Activated CD4-positive, alpha-beta memory T cell treated with anti-CD3 and anti-CD28 coated beads, Interleukin-2, amount 10 ng/mL, durations not matched to agents 7 days and 5 days (primary cell): ENCODE data around the gene PANX1. TPM values are rescaled to one million over a fixed set of nuclear protein-coding genes. Genes with fewer than 3 reads are reported as not detected.
"Not testable (repeated sequence)": the region's sequence is repeated elsewhere in the genome, so short reads cannot be mapped to it uniquely, and the experiment has no call there.

Experiments
- CTCF ChIA-PET: fragments of 350-600 bp; sonication (Branson Sonifier 250); formaldehyde crosslinking; loops from one replicate; lab custom pipeline; 2021; ENCODE audit warnings: antibody characterized with exemption, inconsistent platforms; lab: Charles Lee
- POLR2A ChIA-PET: fragments of 350-600 bp; sonication (Branson Sonifier 250); formaldehyde crosslinking; loops from one replicate; lab custom pipeline; 2021; ENCODE audit warnings: antibody characterized with exemption; lab: Charles Lee
- DNase-seq: peaks from one replicate; pipeline ENCODE4 v3.0.0-alpha.2; 2020
- H3K27ac Mint-ChIP-seq: one replicate; pipeline ENCODE4 v1.8.0; 2021; ENCODE audit warnings: mild to moderate bottlenecking, mixed read lengths
- H3K27me3 Mint-ChIP-seq: one replicate; pipeline ENCODE4 v1.8.0; 2021; ENCODE audit warnings: mixed read lengths
- H3K36me3 Mint-ChIP-seq: one replicate; pipeline ENCODE4 v1.8.0; 2021; ENCODE audit warnings: low read depth, mixed read lengths
- H3K4me1 Mint-ChIP-seq: one replicate; pipeline ENCODE4 v1.8.0; 2021; ENCODE audit warnings: mixed read lengths
- H3K4me3 Mint-ChIP-seq: one replicate; pipeline ENCODE4 v1.8.0; 2021; ENCODE audit warnings: mild to moderate bottlenecking, mixed read lengths
- H3K9me3 Mint-ChIP-seq: one replicate; pipeline ENCODE4 v1.8.0; 2021; ENCODE audit warnings: mixed read lengths
- total RNA-seq, 2 experiments: library from RNA; stranded (reverse); gene quantifications; one replicate each; pipeline ENCODE4 v1.2.3, GENCODE V29; 2021

The PANX1 gene
- total RNA-seq, 2 experiments from 2014 or later = 13.7 to 13.9 TPM

DNA sequence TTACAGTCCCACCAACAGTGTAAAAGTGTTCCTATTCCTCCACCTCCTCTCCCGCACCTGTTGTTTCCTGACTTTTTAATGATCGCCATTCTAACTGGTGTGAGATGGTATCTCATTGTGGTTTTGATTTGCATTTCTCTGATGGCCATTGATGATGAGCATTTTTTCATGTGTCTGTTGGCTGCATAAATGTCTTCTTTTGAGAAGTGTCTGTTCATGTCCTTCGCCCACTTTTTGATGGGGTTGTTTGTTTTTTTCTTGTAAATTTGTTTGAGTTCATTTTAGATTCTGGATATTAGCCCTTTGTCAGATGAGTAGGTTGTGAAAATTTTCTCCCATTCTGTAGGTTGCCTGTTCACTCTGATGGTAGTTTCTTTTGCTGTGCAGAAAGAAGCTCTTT is 28.7 kb downstream of the PANX1 start:
- H3K4me3 Mint-ChIP-seq, H3K27me3 Mint-ChIP-seq, H3K9me3 Mint-ChIP-seq, H3K27ac Mint-ChIP-seq, POLR2A ChIA-PET, DNase-seq, CTCF ChIA-PET, H3K4me1 Mint-ChIP-seq: not testable (repeated sequence)
- peaks cover 30% of the 10 kb centered on the region for H3K36me3 Mint-ChIP-seq

GRCh38 chr11:94168882-94169281 is 40.2 kb downstream of the PANX1 start:
- CTCF ChIA-PET = no interaction called here
- H3K27ac Mint-ChIP-seq = no peak overlapping the region
- H3K4me3 Mint-ChIP-seq = no peak overlapping the region
- no peak for DNase-seq
- H3K4me1 Mint-ChIP-seq = peaks cover 1% of the 10 kb centered on the region
- no peaks in the 10 kb centered on the region for H3K27me3 Mint-ChIP-seq
- H3K9me3 Mint-ChIP-seq = no peaks in the 10 kb centered on the region
- H3K36me3 Mint-ChIP-seq = no peaks in the 10 kb centered on the region
- POLR2A ChIA-PET = no interaction called here

- no peak for DNase-seq
- Mint-ChIP-seq H3K4me3 (no peak overlapping the region), H3K27me3 (no peaks in the 10 kb centered on the region), H3K36me3 (no peaks in the 10 kb centered on the region), H3K9me3 (no peaks in the 10 kb centered on the region), H3K27ac (no peak overlapping the region), H3K4me1 (peaks cover 1% of the 10 kb centered on the region)
- ChIA-PET POLR2A (no interaction called here), CTCF (no interaction called here)
Measured at GRCh38 chr11:94169516-94169915, 40.9 kb downstream of the PANX1 start.

DNA sequence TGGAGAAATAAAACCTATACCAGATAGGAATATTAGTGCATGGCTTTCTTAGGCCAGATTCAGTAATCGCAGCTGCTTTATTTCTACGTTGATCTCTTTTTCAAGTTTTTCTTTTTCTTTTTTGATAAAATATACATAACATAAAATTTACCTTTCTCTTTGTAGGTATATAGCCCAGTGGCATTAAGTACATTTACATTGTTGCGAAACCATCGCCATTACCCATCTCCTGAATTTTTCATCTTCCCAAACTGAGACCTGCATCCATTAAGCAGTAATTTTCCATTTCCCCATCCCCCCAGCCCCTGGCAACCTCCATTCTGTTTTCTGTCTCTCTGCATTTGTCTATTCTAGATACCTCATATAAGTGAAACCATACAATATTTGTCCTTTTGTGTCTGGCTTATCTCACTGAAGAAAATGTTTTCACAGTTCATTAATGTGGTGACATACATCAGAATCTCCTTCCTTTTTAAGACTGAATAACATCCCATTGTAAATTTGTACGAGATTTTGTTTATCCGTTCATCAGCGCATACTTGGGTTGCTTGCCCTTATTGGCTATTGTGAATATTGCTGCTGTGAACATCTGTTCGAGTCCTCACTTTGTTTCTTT is 41.4 kb downstream of the PANX1 start:
- H3K27ac Mint-ChIP-seq = no peak overlapping the region
- POLR2A ChIA-PET = no interaction called here
- CTCF ChIA-PET = interaction anchor here (1.6 kb wide), 1 partner anchor 34 kb away, joined by 3 read pairs; no protein-coding TSS in a partner anchor
- DNase-seq = no peak
- H3K27me3 Mint-ChIP-seq = no peaks in the 10 kb centered on the region
- H3K4me1 Mint-ChIP-seq = peaks cover 1% of the 10 kb centered on the region
- no peaks in the 10 kb centered on the region for H3K36me3 Mint-ChIP-seq
- no peak overlapping the region for H3K4me3 Mint-ChIP-seq
- H3K9me3 Mint-ChIP-seq = no peaks in the 10 kb centered on the region

GRCh38 chr11:94170953-94171352 is 42.3 kb downstream of the PANX1 start:
- no peak overlapping the region for H3K4me3 Mint-ChIP-seq
- no peak for DNase-seq
- CTCF ChIA-PET = interaction anchor here (0.6 to 1.6 kb wide), 7 partner anchors 10 to 92 kb away, joined by 3 read pairs; partner anchors contain the start of gene PANX1

GRCh38 chr11:94171693-94172440 is 43.2 kb downstream of the PANX1 start:
- ChIA-PET POLR2A (no interaction called here), CTCF (interaction anchor here (0.6 to 2.3 kb wide), 11 partner anchors 10 to 333 kb away, joined by 3 to 6 read pairs (median 3); partner anchors contain the start of gene PANX1)
- peak; percentile 42 for DNase-seq
- no peaks in the 10 kb centered on the region for H3K27me3 Mint-ChIP-seq
- no peaks in the 10 kb centered on the region for H3K9me3 Mint-ChIP-seq
- no peaks in the 10 kb centered on the region for H3K36me3 Mint-ChIP-seq
- peaks cover 1% of the 10 kb centered on the region for H3K4me1 Mint-ChIP-seq
- H3K4me3 Mint-ChIP-seq = no peak overlapping the region
- no peak overlapping the region for H3K27ac Mint-ChIP-seq

More at GRCh38 chr11:94170953-94171352, 42.3 kb downstream of the PANX1 start:
- H3K27me3 Mint-ChIP-seq = no peaks in the 10 kb centered on the region
- H3K4me1 Mint-ChIP-seq = peaks cover 1% of the 10 kb centered on the region
- POLR2A ChIA-PET = no interaction called here
- H3K9me3 Mint-ChIP-seq = no peaks in the 10 kb centered on the region
- no peaks in the 10 kb centered on the region for H3K36me3 Mint-ChIP-seq
- no peak overlapping the region for H3K27ac Mint-ChIP-seq

DNA sequence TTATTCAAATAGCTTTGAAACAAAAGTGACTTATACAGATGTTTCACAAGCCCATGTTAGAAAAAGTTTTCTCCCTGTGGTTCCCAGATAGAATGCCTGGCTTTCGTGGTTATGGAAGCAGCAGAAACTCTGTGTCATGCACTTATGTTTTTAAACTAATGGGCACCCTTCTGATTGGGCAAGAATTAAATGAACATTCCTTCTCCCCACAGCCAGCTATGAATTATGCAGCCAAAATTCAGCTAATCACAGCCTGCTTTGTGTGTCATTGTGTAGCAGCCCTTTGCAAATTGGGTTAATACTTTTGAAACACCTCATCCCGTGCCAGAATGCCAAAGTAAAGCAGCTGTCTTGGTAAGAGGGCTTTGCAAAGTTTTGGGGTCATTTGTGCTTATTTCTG is 46.9 kb downstream of the PANX1 start:
- Mint-ChIP-seq H3K4me1 (peaks cover 1% of the 10 kb centered on the region), H3K9me3 (no peaks in the 10 kb centered on the region), H3K27ac (no peak overlapping the region), H3K27me3 (no peaks in the 10 kb centered on the region), H3K4me3 (no peak overlapping the region), H3K36me3 (peaks cover 11% of the 10 kb centered on the region)
- DNase-seq = no peak
- POLR2A ChIA-PET = interaction anchor here (2.3 kb wide), 1 partner anchor 47 kb away, joined by 8 read pairs; the partner anchor contains the start of gene PANX1
- CTCF ChIA-PET = interaction anchor here (0.6 to 3.1 kb wide), 3 partner anchors 9 to 1872 kb away, joined by 3 to 14 read pairs (median 6); no protein-coding TSS in a partner anchor

DNA sequence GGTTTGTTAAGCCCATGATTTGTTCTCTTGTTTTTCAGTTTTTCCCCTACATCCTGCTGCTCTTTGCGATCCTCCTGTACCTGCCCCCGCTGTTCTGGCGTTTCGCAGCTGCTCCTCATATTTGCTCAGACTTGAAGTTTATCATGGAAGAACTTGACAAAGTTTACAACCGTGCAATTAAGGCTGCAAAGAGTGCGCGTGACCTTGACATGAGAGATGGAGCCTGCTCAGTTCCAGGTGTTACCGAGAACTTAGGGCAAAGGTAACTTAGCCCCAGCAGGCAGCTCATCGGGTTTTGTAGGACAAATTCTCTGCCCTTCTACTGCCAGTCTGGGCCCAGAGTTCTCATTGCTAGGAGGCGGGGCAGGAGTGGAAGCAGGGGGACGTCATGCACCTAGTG is 49.7 kb downstream of the PANX1 start:
- Mint-ChIP-seq H3K36me3 (peaks cover 22% of the 10 kb centered on the region), H3K4me3 (no peak overlapping the region), H3K4me1 (no peaks in the 10 kb centered on the region), H3K27me3 (no peaks in the 10 kb centered on the region), H3K27ac (no peak overlapping the region), H3K9me3 (no peaks in the 10 kb centered on the region)
- DNase-seq = no peak
- ChIA-PET POLR2A (no interaction called here), CTCF (no interaction called here)

DNA sequence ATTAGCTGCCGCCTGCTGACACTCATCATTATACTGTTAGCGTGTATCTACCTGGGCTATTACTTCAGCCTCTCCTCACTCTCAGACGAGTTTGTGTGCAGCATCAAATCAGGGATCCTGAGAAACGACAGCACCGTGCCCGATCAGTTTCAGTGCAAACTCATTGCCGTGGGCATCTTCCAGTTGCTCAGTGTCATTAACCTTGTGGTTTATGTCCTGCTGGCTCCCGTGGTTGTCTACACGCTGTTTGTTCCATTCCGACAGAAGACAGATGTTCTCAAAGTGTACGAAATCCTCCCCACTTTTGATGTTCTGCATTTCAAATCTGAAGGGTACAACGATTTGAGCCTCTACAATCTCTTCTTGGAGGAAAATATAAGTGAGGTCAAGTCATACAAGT is 51.1 kb downstream of the PANX1 start:
- ChIA-PET POLR2A (no interaction called here), CTCF (no interaction called here)
- Mint-ChIP-seq H3K27me3 (no peaks in the 10 kb centered on the region), H3K27ac (no peak overlapping the region), H3K9me3 (no peaks in the 10 kb centered on the region), H3K36me3 (peaks cover 22% of the 10 kb centered on the region), H3K4me3 (no peak overlapping the region), H3K4me1 (no peaks in the 10 kb centered on the region)
- DNase-seq = no peak

- Mint-ChIP-seq H3K4me3 (no peak overlapping the region), H3K4me1 (no peaks in the 10 kb centered on the region), H3K27ac (no peak overlapping the region), H3K27me3 (no peaks in the 10 kb centered on the region), H3K36me3 (peaks cover 22% of the 10 kb centered on the region), H3K9me3 (no peaks in the 10 kb centered on the region)
- ChIA-PET CTCF (interaction anchor here (0.7 kb wide), 1 partner anchor 10 kb away, joined by 3 read pairs; no protein-coding TSS in a partner anchor), POLR2A (no interaction called here)
- no peak for DNase-seq
Measured at GRCh38 chr11:94181526-94181925, 52.9 kb downstream of the PANX1 start.

DNA sequence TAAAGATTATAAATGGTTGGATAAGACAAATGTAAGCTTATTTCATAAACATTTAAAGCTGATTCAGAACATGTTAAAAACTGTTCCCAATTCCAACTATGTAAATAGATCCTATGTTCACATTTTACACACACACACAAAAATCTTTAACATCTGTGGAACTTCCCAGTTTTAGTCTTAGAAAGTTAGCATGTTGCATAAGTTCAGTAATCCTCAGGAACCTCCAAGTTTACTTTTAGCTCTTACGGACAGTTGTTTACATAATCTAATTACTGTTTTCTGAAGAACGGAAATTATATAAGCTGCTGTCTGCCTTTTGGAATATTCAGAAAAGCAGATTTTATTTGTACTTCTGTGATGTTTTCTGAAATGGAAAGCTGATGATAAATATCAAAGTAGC is 53.3 kb downstream of the PANX1 start:
- Mint-ChIP-seq H3K4me1 (no peaks in the 10 kb centered on the region), H3K4me3 (no peak overlapping the region), H3K27me3 (no peaks in the 10 kb centered on the region), H3K9me3 (no peaks in the 10 kb centered on the region), H3K27ac (no peak overlapping the region), H3K36me3 (peaks cover 22% of the 10 kb centered on the region)
- ChIA-PET POLR2A (no interaction called here), CTCF (interaction anchor here (0.7 kb wide), 1 partner anchor 10 kb away, joined by 3 read pairs; no protein-coding TSS in a partner anchor)
- no peak for DNase-seq

GRCh38 chr11:94183251-94183885 is 54.7 kb downstream of the PANX1 start:
- no peak overlapping the region for H3K4me3 Mint-ChIP-seq
- no peaks in the 10 kb centered on the region for H3K9me3 Mint-ChIP-seq
- POLR2A ChIA-PET = no interaction called here
- no peak overlapping the region for H3K27ac Mint-ChIP-seq
- CTCF ChIA-PET = interaction anchor here (0.9 to 3.3 kb wide), 5 partner anchors 8 to 322 kb away, joined by 3 to 14 read pairs (median 4); no protein-coding TSS in a partner anchor
- no peak for DNase-seq
- H3K4me1 Mint-ChIP-seq = no peaks in the 10 kb centered on the region
- H3K27me3 Mint-ChIP-seq = no peaks in the 10 kb centered on the region
- H3K36me3 Mint-ChIP-seq = peaks cover 20% of the 10 kb centered on the region

GRCh38 chr11:94183886-94184264 is 55.2 kb downstream of the PANX1 start:
- Mint-ChIP-seq H3K27ac (no peak overlapping the region), H3K36me3 (peaks cover 16% of the 10 kb centered on the region), H3K4me1 (no peaks in the 10 kb centered on the region), H3K4me3 (no peak overlapping the region), H3K27me3 (no peaks in the 10 kb centered on the region), H3K9me3 (no peaks in the 10 kb centered on the region)
- CTCF ChIA-PET = interaction anchor here (0.8 to 3.3 kb wide), 6 partner anchors 8 to 321 kb away, joined by 3 to 14 read pairs (median 4); no protein-coding TSS in a partner anchor
- POLR2A ChIA-PET = no interaction called here
- peak; percentile 22 for DNase-seq
